ENCODE results near the gene PPP1R13B.

DNA sequence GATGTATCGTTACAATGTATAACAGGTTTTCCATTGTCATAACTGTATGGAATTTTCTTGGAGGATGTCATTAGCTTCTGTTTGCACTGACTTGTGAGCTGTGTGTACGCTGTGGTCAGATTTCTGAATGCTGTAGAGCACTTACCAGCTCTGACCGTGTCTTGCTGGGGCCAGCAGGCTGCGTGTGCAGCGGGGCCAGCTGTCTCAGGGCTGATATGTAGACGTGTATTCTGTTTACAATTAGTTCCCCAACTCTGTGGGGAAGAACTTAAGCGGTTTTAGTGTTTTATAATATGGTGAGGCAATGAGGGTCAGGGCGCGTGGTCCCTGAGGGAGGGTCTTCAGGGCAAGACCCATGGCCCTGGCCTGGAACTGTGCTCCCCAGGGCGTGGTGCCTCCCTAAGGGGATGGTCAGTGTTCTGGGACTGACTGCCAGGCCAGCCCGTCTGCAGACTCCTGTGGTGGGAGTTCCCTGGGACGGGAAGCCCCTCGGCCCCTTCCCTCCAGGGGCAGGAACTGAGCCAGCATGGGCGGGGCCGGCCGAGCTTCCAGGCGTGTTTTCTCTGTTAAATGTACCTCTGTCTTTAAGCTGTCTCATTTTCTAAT, 150.8 kb downstream of the PPP1R13B start:
- no peak for TF ChIP-seq CTCF (IDR thresholded peaks at IDR 0.05; ENCODE audit: low read depth, low read length)
- TF ChIP-seq EZH2phosphoT487 (IDR thresholded peaks at IDR 0.05; ENCODE audit: low read depth), result no peak

Measured in OCI-LY3 (cell line).